Muscle of leg (tissue), 11 donors: Measurements from ENCODE around the gene CEP170. TPM values are rescaled to one million over a fixed set of nuclear protein-coding genes. Genes with fewer than 3 reads are reported as not detected.

ENCODE experiments used
- DNase-seq: peaks from one replicate; pipeline ENCODE4 v3.0.0; 2013
- H3K27ac ChIP-seq: one replicate; pipeline ENCODE4 v1.5.1; 2013; ENCODE audit warnings: mild to moderate bottlenecking, low read length, control low read depth
- H3K27me3 ChIP-seq: one replicate; pipeline ENCODE4 v1.6.1; 2013; ENCODE audit warnings: low read length; ENCODE audit not compliant: control insufficient read depth, insufficient read depth
- H3K36me3 ChIP-seq: one replicate; pipeline ENCODE4 v1.6.1; 2013; ENCODE audit warnings: low read length; ENCODE audit not compliant: control insufficient read depth, insufficient read depth
- H3K4me1 ChIP-seq: one replicate; pipeline ENCODE4 v1.6.1; 2013; ENCODE audit warnings: low read length; ENCODE audit not compliant: control insufficient read depth, insufficient read depth
- H3K4me3 ChIP-seq: one replicate; pipeline ENCODE4 v1.5.1; 2013; ENCODE audit warnings: low read length, control low read depth
- H3K9me3 ChIP-seq: replicated peaks from 2 replicates; pipeline ENCODE4 v1.6.1; 2013; ENCODE audit warnings: low read depth, low read length; ENCODE audit not compliant: control insufficient read depth
- WGBS: methylation state at CpG from one replicate; pipeline ENCODE4 v1.1.5; 2013; ENCODE audit warnings: missing lambda C conversion rate; ENCODE audit not compliant: insufficient coverage; 5-methylcytosine and 5-hydroxymethylcytosine counted together
- polyA plus RNA-seq, 8 donors: library from polyadenylated mRNA; unstranded; fragments of 120-200 nt; gene quantifications; one replicate each; pipeline versions ENCODE4 v1.2.1 to v1.2.3, GENCODE V29; 2013; ENCODE audit warnings: inconsistent platforms in 1 of 8, low replicate concordance in 1 of 8; ENCODE audit not compliant: insufficient read length in 8 of 8, insufficient read depth in 1 of 8
- total RNA-seq: library from RNA; stranded (reverse); fragments of 120-200 nt; gene quantifications from one replicate; pipeline ENCODE4 v1.2.4, GENCODE V29; 2013

CEP170 gene
- total and polyA plus RNA-seq, 9 donors = 44.5 to 68.5 (median 53.2) TPM

DNA sequence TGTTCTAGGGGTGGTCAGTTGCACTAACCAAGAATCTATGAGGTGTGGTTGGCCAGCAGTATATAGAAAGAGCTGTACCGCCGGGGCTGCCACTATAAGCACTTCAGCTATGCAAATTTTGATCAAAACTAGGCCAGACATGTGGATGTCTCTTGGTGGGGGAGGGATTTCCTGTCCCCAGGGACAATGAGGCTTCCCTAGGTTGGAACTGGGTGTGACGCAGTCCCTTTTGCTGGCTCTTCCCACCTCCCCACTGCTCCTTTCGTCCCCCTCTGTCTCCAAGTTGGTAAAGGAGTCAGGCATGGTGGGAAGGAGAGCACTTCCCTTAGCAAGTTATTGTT lies 14.3 kb upstream of the CEP170 start:
- H3K27me3 ChIP-seq = no peaks in the 10 kb centered on the region
- WGBS = no CpG with 5 or more reads among the region's 4 CpGs
- no peaks in the 10 kb centered on the region for H3K9me3 ChIP-seq
- no peak for DNase-seq
- no peak overlapping the region for H3K27ac ChIP-seq
- H3K36me3 ChIP-seq = peaks cover 12% of the 10 kb centered on the region
- no peaks in the 10 kb centered on the region for H3K4me1 ChIP-seq
- no peak overlapping the region for H3K4me3 ChIP-seq

DNA sequence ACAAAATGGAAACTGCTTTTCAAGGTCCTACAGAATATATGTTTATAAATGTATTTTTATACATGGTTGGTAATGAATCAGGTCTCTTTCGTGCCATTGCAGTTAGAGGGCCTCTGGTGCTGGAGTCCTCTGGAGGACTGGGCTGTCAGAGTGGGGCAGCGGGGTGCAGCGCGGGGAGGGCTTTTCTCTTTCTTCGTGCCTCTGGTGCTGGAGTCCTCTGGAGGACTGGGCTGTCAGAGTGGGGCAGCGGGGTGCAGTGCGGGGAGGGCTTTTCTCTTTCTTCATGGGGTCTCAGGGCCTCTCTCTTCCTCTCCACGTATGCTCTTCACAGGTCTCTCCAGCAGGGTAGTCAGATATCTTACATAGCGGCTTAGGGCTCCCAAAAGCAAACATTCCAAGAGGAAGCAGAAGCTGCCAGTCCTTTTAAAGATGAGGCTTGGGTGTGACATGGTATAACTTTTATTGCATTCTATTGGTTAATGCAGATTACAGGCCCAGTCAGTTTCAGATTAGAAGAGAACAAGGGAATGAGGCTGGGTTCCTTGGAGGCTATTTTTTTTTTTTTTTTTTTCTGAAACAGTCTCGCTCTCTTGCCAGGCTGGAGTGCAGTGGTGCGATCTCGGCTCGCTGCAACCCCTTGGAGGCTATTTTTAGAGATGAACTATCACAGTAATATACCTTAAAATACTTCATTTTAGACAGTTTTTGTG lies 13.8 kb upstream of the CEP170 start:
- WGBS = no CpG with 5 or more reads among the region's 13 CpGs
- Histone ChIP-seq H3K27me3 (no peaks in the 10 kb centered on the region), H3K9me3 (no peaks in the 10 kb centered on the region), H3K4me1 (peaks cover under 1% of the 10 kb centered on the region), H3K27ac (no peak overlapping the region), H3K36me3 (peaks cover 8% of the 10 kb centered on the region), H3K4me3 (no peak overlapping the region)
- no peak for DNase-seq

- no peaks in the 10 kb centered on the region for H3K27me3 ChIP-seq
- no peak for DNase-seq
- 60% methylated on average over 2 of the region's 12 CpGs for WGBS
- H3K36me3 ChIP-seq = peaks cover 6% of the 10 kb centered on the region
- no peak overlapping the region for H3K4me3 ChIP-seq
- no peaks in the 10 kb centered on the region for H3K9me3 ChIP-seq
- no peak overlapping the region for H3K27ac ChIP-seq
- peaks cover 3% of the 10 kb centered on the region for H3K4me1 ChIP-seq
These were observed 13.0 kb upstream of the CEP170 start for GRCh38 chr1:243267914-243268653.

DNA sequence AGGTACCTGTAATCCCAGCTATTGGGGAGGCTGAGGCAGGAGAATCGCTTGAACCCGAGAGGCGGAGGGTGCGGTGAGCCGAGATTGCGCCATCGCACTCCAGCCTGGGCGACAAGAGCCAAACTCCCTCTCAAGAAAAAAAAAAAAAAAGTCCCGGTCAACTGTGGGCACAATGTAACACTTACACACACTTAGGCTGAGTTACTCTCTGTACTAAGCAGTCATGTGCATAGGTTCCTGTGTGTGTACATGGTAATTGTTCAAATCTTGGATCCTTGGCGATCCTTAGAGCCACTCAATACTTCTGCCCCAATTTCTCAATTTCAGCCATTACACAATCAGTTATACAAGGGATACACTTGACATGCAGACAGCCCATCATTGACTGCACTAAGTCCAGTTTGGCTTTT lies 12.4 kb upstream of the CEP170 start:
- H3K27ac ChIP-seq = peak overlapping the region; percentile 35
- H3K9me3 ChIP-seq = no peaks in the 10 kb centered on the region
- peaks cover 3% of the 10 kb centered on the region for H3K4me1 ChIP-seq
- no peak for DNase-seq
- H3K4me3 ChIP-seq = no peak overlapping the region
- H3K27me3 ChIP-seq = no peaks in the 10 kb centered on the region
- WGBS = no CpG with 5 or more reads among the region's 10 CpGs
- H3K36me3 ChIP-seq = peaks cover 6% of the 10 kb centered on the region

DNA sequence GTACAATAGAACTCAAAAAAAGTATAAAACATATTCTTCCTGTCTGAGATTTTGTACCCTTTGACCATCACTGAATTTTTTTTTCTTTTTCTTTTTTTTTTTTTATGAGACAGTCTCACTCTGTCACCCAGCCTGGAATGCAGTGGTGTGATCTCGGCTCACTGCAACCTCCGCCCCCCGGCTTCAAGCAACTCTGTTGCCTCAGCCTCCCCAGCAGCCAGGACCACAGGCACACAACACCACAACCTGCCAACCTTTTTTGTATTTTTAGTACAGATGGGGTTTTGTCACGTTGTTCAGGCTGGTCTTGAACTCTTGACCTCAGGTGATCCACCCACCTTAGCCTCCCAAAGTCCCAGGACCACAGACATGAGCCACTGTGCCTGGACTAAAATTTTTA lies 11.2 kb upstream of the CEP170 start:
- H3K36me3 ChIP-seq = peaks cover 6% of the 10 kb centered on the region
- no peaks in the 10 kb centered on the region for H3K27me3 ChIP-seq
- H3K4me1 ChIP-seq = peaks cover 3% of the 10 kb centered on the region
- no peak overlapping the region for H3K4me3 ChIP-seq
- H3K27ac ChIP-seq = no peak overlapping the region
- no CpG with 5 or more reads among the region's 4 CpGs for WGBS
- no peak for DNase-seq
- no peaks in the 10 kb centered on the region for H3K9me3 ChIP-seq

DNA sequence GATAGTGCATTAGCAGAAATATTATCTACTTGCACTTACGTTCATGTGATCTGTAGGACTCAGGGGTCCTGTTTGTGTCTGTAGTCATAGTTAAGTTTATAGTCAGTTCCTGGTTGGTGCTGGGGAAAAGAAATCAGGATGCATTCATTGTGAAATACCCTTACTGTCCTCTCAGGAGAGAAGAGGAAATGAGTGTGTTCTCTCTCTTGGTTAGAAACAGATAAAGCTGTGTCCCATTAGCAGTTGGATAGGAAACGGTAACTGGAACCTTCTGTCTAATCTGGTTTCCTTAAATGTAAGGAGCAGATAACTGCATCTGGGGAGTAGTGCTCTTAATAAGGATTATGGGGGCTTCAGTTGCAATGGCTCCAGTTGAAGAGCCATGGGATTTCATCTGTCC lies 9.6 kb upstream of the CEP170 start:
- H3K4me1 ChIP-seq = peaks cover 3% of the 10 kb centered on the region
- peak overlapping the region; percentile 69 for H3K27ac ChIP-seq
- DNase-seq = peak; percentile 75
- H3K27me3 ChIP-seq = no peaks in the 10 kb centered on the region
- no peak overlapping the region for H3K4me3 ChIP-seq
- no peaks in the 10 kb centered on the region for H3K9me3 ChIP-seq
- H3K36me3 ChIP-seq = peaks cover 3% of the 10 kb centered on the region
- WGBS = no CpG with 5 or more reads among the region's 2 CpGs

DNA sequence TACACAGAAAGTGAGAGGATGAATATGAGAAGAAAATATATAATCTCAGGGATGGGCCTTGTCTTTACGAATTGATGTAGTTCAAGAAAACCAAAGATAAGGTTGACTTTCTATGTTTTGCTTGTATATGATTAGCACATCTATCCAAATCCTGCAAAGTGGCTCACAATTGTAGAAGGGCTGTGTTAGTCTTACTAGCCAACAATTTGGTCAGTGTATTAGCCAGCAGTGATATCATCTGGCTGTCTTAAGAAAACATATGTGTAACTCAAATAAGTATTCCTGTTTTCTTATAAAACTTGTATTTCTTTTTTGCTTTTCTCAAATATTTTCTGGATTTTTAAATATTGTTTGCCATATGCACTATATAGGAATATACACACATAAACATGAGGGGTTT lies 6.3 kb upstream of the CEP170 start:
- no CpG with 5 or more reads among the region's 1 CpG for WGBS
- peak; percentile 85 for DNase-seq
- no peaks in the 10 kb centered on the region for H3K27me3 ChIP-seq
- no peaks in the 10 kb centered on the region for H3K36me3 ChIP-seq
- H3K27ac ChIP-seq = no peak overlapping the region
- no peaks in the 10 kb centered on the region for H3K9me3 ChIP-seq
- peaks cover 3% of the 10 kb centered on the region for H3K4me1 ChIP-seq
- H3K4me3 ChIP-seq = no peak overlapping the region

GRCh38 chr1:243260221-243260880 lies 5.3 kb upstream of the CEP170 start:
- Histone ChIP-seq H3K4me1 (peaks cover 3% of the 10 kb centered on the region), H3K9me3 (no peaks in the 10 kb centered on the region), H3K4me3 (no peak overlapping the region), H3K36me3 (no peaks in the 10 kb centered on the region), H3K27me3 (no peaks in the 10 kb centered on the region), H3K27ac (no peak overlapping the region)
- DNase-seq = no peak
- no CpG with 5 or more reads among the region's 4 CpGs for WGBS

DNA sequence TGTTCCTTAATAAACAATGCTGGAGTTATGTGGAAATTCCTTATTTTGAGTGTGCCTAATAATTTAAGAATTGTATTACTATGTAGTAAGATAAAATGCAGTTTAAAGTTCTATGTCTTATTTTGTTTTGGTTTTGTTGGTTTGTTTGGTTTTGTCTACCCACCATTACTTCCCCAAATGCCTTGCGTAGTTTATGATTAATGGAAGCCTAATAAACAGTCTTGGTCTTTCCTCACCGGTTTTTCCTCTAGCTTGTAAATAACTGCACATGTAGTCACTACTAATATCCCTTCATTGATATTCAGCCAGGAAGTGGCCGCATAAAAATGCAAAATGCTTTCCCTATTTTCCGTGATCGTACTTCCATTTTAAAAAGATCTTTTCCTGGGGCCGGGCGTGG lies 3.6 kb upstream of the CEP170 start:
- Histone ChIP-seq H3K4me1 (peaks cover under 1% of the 10 kb centered on the region), H3K27me3 (no peaks in the 10 kb centered on the region), H3K27ac (no peak overlapping the region), H3K4me3 (no peak overlapping the region), H3K9me3 (no peaks in the 10 kb centered on the region), H3K36me3 (no peaks in the 10 kb centered on the region)
- 91% methylated on average over 4 of the region's 7 CpGs for WGBS
- DNase-seq = no peak

DNA sequence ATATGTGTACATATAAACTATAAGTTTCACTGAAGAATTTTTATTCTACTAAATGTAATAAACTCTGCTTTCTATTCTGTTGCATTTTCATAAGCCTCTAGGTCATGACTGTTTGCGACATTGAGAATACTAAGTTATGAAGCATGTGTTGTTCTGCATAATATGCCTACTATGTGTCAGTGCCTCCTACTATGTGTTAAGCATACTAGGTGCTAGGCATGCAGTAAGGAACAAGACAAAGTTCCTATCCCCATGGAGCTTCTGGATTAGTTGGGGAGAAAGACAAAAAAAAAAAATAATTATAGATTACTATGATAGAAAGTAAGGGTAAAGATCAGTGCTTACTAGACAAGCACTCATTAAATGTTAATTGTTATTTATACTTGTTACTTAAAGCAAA lies 2.1 kb upstream of the CEP170 start:
- H3K4me1 ChIP-seq = no peaks in the 10 kb centered on the region
- H3K36me3 ChIP-seq = no peaks in the 10 kb centered on the region
- no peaks in the 10 kb centered on the region for H3K9me3 ChIP-seq
- no CpG with 5 or more reads among the region's 1 CpG for WGBS
- H3K27ac ChIP-seq = no peak overlapping the region
- DNase-seq = no peak
- no peak overlapping the region for H3K4me3 ChIP-seq
- H3K27me3 ChIP-seq = no peaks in the 10 kb centered on the region
